GM19463 (cell line): ENCODE measurements around the gene TRAF3.
A peak's percentile ranks its signal among the peaks of the same experiment; 100 is the strongest.

ENCODE experiments used
- ATAC-seq: cut with Tn5 transposase; IDR thresholded peaks from one replicate; pipeline ENCODE4 v1.9.1; 2021; ENCODE audit warnings: mild to moderate bottlenecking, moderate library complexity; ENCODE audit not compliant: unreplicated experiment

The TRAF3 gene

GRCh38 chr14:102949062-102949800, 172.0 kb downstream of the TRAF3 start:
- ATAC-seq, result peak; percentile 72

GRCh38 chr14:102949801-102950451, 172.7 kb downstream of the TRAF3 start:
- ATAC-seq, result no peak

GRCh38 chr14:102951034-102951433, 173.8 kb downstream of the TRAF3 start:
- no peak for ATAC-seq

- ATAC-seq, result no peak
These were observed 174.6 kb downstream of the TRAF3 start for GRCh38 chr14:102951799-102952198.

- ATAC-seq, result no peak
These were observed 175.0 kb downstream of the TRAF3 start for GRCh38 chr14:102952276-102952675.

GRCh38 chr14:102953100-102953499, 175.9 kb downstream of the TRAF3 start:
- ATAC-seq, result no peak

- ATAC-seq, result no peak
These were observed 177.0 kb downstream of the TRAF3 start for GRCh38 chr14:102954081-102954789.

GRCh38 chr14:102955636-102956408, 178.6 kb downstream of the TRAF3 start:
- no peak for ATAC-seq

GRCh38 chr14:102957222-102957621, 180.0 kb downstream of the TRAF3 start:
- ATAC-seq, result no peak

GRCh38 chr14:102958461-102958860, 181.2 kb downstream of the TRAF3 start:
- no peak for ATAC-seq
